Measurements from ENCODE around the gene EEA1. TPM values are rescaled to one million over a fixed set of nuclear protein-coding genes. Genes with fewer than 3 reads are reported as not detected.
A peak's percentile ranks its signal among the peaks of the same experiment; 100 is the strongest.

The EEA1 gene
- total and polyA plus RNA-seq, 10 of the 15 experiments (the other 5 are each of a cell fraction or from before 2014, with no cell fraction given): 5.5 to 40.3 (median 13.5) TPM

DNA sequence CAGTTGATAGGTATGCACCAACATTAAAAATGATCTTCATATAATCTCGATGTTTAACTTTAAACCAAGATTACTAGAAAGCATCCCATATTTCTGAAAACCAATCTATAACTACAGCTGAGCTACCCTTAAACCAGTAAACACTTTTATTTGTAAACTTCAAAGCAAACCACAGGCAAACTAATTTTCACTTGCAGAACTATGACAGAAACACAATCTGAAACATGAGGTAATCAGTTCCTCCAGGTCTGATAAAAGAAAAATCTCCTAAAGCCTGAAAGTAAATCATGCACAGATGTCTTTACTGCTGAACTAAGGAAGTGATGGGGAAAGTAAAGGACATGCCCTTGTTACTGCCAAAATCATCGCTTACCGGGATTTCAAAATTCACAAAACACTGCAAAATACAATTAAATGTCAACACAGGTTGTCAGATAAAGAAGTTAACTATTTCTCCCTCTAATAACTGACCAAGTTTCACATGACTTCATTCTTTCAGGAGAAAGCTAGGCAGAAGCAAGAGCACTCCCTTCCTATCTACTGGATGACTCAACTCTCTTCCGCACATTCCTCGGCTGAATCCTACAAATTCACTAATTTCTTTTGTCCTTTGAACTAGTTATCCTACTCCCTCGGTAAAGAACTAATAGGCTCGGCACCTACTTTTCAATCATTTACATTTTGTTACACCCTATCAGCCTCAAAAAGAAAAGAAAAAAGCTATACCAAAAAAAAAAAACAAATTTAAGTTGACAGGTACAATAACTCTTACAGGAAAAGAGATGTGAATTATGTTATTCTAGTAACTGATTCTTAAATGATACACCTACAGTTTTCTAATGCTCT, 1.4 kb downstream of the EEA1 start (continued):
- TF ChIP-seq, protein P1, sequence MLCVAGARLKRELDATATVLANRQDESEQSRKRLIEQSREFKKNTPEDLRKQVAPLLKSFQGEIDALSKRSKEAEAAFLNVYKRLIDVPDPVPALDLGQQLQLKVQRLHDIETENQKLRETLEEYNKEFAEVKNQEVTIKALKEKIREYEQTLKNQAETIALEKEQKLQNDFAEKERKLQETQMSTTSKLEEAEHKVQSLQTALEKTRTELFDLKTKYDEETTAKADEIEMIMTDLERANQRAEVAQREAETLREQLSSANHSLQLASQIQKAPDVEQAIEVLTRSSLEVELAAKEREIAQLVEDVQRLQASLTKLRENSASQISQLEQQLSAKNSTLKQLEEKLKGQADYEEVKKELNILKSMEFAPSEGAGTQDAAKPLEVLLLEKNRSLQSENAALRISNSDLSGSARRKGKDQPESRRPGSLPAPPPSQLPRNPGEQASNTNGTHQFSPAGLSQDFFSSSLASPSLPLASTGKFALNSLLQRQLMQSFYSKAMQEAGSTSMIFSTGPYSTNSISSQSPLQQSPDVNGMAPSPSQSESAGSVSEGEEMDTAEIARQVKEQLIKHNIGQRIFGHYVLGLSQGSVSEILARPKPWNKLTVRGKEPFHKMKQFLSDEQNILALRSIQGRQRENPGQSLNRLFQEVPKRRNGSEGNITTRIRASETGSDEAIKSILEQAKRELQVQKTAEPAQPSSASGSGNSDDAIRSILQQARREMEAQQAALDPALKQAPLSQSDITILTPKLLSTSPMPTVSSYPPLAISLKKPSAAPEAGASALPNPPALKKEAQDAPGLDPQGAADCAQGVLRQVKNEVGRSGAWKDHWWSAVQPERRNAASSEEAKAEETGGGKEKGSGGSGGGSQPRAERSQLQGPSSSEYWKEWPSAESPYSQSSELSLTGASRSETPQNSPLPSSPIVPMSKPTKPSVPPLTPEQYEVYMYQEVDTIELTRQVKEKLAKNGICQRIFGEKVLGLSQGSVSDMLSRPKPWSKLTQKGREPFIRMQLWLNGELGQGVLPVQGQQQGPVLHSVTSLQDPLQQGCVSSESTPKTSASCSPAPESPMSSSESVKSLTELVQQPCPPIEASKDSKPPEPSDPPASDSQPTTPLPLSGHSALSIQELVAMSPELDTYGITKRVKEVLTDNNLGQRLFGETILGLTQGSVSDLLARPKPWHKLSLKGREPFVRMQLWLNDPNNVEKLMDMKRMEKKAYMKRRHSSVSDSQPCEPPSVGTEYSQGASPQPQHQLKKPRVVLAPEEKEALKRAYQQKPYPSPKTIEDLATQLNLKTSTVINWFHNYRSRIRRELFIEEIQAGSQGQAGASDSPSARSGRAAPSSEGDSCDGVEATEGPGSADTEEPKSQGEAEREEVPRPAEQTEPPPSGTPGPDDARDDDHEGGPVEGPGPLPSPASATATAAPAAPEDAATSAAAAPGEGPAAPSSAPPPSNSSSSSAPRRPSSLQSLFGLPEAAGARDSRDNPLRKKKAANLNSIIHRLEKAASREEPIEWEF (IDR thresholded peaks at IDR 0.05; ENCODE audit: insufficient replicate concordance, low read depth, low read length): peak; percentile 59
- TF ChIP-seq, protein P2, sequence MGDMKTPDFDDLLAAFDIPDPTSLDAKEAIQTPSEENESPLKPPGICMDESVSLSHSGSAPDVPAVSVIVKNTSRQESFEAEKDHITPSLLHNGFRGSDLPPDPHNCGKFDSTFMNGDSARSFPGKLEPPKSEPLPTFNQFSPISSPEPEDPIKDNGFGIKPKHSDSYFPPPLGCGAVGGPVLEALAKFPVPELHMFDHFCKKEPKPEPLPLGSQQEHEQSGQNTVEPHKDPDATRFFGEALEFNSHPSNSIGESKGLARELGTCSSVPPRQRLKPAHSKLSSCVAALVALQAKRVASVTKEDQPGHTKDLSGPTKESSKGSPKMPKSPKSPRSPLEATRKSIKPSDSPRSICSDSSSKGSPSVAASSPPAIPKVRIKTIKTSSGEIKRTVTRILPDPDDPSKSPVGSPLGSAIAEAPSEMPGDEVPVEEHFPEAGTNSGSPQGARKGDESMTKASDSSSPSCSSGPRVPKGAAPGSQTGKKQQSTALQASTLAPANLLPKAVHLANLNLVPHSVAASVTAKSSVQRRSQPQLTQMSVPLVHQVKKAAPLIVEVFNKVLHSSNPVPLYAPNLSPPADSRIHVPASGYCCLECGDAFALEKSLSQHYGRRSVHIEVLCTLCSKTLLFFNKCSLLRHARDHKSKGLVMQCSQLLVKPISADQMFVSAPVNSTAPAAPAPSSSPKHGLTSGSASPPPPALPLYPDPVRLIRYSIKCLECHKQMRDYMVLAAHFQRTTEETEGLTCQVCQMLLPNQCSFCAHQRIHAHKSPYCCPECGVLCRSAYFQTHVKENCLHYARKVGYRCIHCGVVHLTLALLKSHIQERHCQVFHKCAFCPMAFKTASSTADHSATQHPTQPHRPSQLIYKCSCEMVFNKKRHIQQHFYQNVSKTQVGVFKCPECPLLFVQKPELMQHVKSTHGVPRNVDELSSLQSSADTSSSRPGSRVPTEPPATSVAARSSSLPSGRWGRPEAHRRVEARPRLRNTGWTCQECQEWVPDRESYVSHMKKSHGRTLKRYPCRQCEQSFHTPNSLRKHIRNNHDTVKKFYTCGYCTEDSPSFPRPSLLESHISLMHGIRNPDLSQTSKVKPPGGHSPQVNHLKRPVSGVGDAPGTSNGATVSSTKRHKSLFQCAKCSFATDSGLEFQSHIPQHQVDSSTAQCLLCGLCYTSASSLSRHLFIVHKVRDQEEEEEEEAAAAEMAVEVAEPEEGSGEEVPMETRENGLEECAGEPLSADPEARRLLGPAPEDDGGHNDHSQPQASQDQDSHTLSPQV (IDR thresholded peaks at IDR 0.05): no peak
- TF ChIP-seq IKZF1 (conservative IDR thresholded peaks at IDR 0.05) (peak; percentile 64; the same call in 1 of the 2 replicates), HDGF (IDR thresholded peaks at IDR 0.05) (no peak)
- TF ChIP-seq, protein P3, sequence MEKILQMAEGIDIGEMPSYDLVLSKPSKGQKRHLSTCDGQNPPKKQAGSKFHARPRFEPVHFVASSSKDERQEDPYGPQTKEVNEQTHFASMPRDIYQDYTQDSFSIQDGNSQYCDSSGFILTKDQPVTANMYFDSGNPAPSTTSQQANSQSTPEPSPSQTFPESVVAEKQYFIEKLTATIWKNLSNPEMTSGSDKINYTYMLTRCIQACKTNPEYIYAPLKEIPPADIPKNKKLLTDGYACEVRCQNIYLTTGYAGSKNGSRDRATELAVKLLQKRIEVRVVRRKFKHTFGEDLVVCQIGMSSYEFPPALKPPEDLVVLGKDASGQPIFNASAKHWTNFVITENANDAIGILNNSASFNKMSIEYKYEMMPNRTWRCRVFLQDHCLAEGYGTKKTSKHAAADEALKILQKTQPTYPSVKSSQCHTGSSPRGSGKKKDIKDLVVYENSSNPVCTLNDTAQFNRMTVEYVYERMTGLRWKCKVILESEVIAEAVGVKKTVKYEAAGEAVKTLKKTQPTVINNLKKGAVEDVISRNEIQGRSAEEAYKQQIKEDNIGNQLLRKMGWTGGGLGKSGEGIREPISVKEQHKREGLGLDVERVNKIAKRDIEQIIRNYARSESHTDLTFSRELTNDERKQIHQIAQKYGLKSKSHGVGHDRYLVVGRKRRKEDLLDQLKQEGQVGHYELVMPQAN (conservative IDR thresholded peaks at IDR 0.05): no peak
- TF ChIP-seq, protein P4, sequence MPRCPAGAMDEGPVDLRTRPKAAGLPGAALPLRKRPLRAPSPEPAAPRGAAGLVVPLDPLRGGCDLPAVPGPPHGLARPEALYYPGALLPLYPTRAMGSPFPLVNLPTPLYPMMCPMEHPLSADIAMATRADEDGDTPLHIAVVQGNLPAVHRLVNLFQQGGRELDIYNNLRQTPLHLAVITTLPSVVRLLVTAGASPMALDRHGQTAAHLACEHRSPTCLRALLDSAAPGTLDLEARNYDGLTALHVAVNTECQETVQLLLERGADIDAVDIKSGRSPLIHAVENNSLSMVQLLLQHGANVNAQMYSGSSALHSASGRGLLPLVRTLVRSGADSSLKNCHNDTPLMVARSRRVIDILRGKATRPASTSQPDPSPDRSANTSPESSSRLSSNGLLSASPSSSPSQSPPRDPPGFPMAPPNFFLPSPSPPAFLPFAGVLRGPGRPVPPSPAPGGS (IDR thresholded peaks at IDR 0.05; ENCODE audit: borderline replicate concordance, insufficient read depth, low read depth, low read length, poor library complexity, severe bottlenecking): no peak
